Adipose tissue (tissue), 3 donors: ENCODE data around the gene CD2AP. TPM values are rescaled to one million over a fixed set of nuclear protein-coding genes. Genes with fewer than 3 reads are reported as not detected.
A peak's percentile ranks its signal among the peaks of the same experiment; 100 is the strongest.
"Not testable (repeated sequence)": the region's sequence is repeated elsewhere in the genome, so short reads cannot be mapped to it uniquely, and the experiment has no call there.

Experiments used
- H3K27ac ChIP-seq: one replicate; pipeline ENCODE4 v1.5.1; 2013; ENCODE audit warnings: low read depth, low read length
- WGBS, 3 donors: extraction: QIAGEN DNeasy Blood & Tissue Kit; methylation state at CpG; one replicate each; pipeline ENCODE4 v1.1.7; 2013; 5-methylcytosine and 5-hydroxymethylcytosine counted together
- polyA plus RNA-seq, 3 donors: library from polyadenylated mRNA; stranded (reverse); fragments of 200-250 nt; gene quantifications; one replicate each; pipeline ENCODE4 v1.2.3, GENCODE V29; 2013
- donor health status: healthy with polysubstance abuse.
- donor health status: Bipolar disorder and iron deficiency.
- donor health status: healthy.

The CD2AP gene
- 10 to 100 TPM in 2 of 3 donors, 1 to 10 TPM in 1; 8.1 to 11.9 (median 10.0) TPM for polyA plus RNA-seq

GRCh38 chr6:47477497-47478232 lies at the start of gene CD2AP:
Gene CD2AP, plus strand, starts transcription at chr6:47477789. Its CDS starts 456 bp downstream, at chr6:47478245.
- 0 to 1% (median 1%) methylated on average over 59 to 83 of the region's 83 CpGs for WGBS, 3 donors
- peak within 1 kb of the TSS; percentile 11 for H3K27ac ChIP-seq

GRCh38 chr6:47428288-47428687 lies 49.3 kb upstream of the CD2AP start:
- 46 to 95% (median 67%) methylated on average over 2 of the region's 2 CpGs for WGBS, 3 donors
- H3K27ac ChIP-seq, result no peak overlapping the region

GRCh38 chr6:47428746-47429664 lies 48.6 kb upstream of the CD2AP start:
- H3K27ac ChIP-seq, result no peak overlapping the region
- 71 to 75% (median 73%) methylated on average over 2 of the region's 2 CpGs for WGBS, 3 donors

- no peak overlapping the region for H3K27ac ChIP-seq
- WGBS, 3 donors, result 39 to 67% (median 64%) methylated on average over 2 of the region's 2 CpGs
Measured at GRCh38 chr6:47434372-47435253, 43.0 kb upstream of the CD2AP start.

- H3K27ac ChIP-seq, result no peak overlapping the region
- 71 to 94% (median 94%) methylated on average over 2 of the region's 2 CpGs for WGBS, 3 donors
Measured at GRCh38 chr6:47435254-47435612, 42.4 kb upstream of the CD2AP start.

GRCh38 chr6:47437592-47437991 lies 40.0 kb upstream of the CD2AP start:
- no peak overlapping the region for H3K27ac ChIP-seq
- 39 to 68% (median 60%) methylated on average over 4 of the region's 4 CpGs for WGBS, 3 donors

- 70 to 90% (median 76%) methylated on average over 8 of the region's 8 CpGs for WGBS, 3 donors
- H3K27ac ChIP-seq, result no peak overlapping the region
Measured at GRCh38 chr6:47438481-47439347, 38.9 kb upstream of the CD2AP start.

- 66 to 89% (median 69%) methylated on average over 2 of the region's 2 CpGs for WGBS, 3 donors
- H3K27ac ChIP-seq, result no peak overlapping the region
Measured at GRCh38 chr6:47439348-47439668, 38.3 kb upstream of the CD2AP start.

GRCh38 chr6:47440719-47441118 lies 36.9 kb upstream of the CD2AP start:
- 37 to 57% (median 37%) methylated on average over 3 of the region's 3 CpGs for WGBS, 3 donors
- no peak overlapping the region for H3K27ac ChIP-seq

- H3K27ac ChIP-seq, result not testable (repeated sequence)
- 91 to 98% (median 97%) methylated on average over 3 of the region's 3 CpGs for WGBS, 3 donors
Measured at GRCh38 chr6:47444964-47445363, 32.6 kb upstream of the CD2AP start.

GRCh38 chr6:47446669-47447330 lies 30.8 kb upstream of the CD2AP start:
- 37 to 72% (median 45%) methylated on average over 3 of the region's 3 CpGs for WGBS, 3 donors
- H3K27ac ChIP-seq, result no peak overlapping the region

- H3K27ac ChIP-seq, result no peak overlapping the region
- WGBS, 3 donors, result 72 to 90% (median 72%) methylated on average over 1 of the region's 1 CpG
Measured at GRCh38 chr6:47447722-47448121, 29.9 kb upstream of the CD2AP start.

GRCh38 chr6:47451162-47451561 lies 26.4 kb upstream of the CD2AP start:
- 56 to 99% (median 98%) methylated on average over 2 of the region's 2 CpGs for WGBS, 3 donors
- H3K27ac ChIP-seq, result no peak overlapping the region

- no peak overlapping the region for H3K27ac ChIP-seq
- WGBS, 3 donors, result 74 to 91% (median 88%) methylated on average over 2 of the region's 2 CpGs
Measured at GRCh38 chr6:47452899-47453298, 24.7 kb upstream of the CD2AP start.

GRCh38 chr6:47453372-47453936 lies 24.1 kb upstream of the CD2AP start:
- WGBS, 3 donors, result 91 to 98% (median 95%) methylated on average over 4 of the region's 4 CpGs
- no peak overlapping the region for H3K27ac ChIP-seq

- WGBS, 3 donors, result 92 to 96% (median 94%) methylated on average over 6 of the region's 6 CpGs
- H3K27ac ChIP-seq, result no peak overlapping the region
Measured at GRCh38 chr6:47454713-47455396, 22.7 kb upstream of the CD2AP start.
